Neural cell (in vitro differentiated cells): ENCODE results near the gene ADAMTS14. TPM values are rescaled to one million over a fixed set of nuclear protein-coding genes. Genes with fewer than 3 reads are reported as not detected.
"Not testable (repeated sequence)": the region's sequence is repeated elsewhere in the genome, so short reads cannot be mapped to it uniquely, and the experiment has no call there.

Experiments
- H2AFZ ChIP-seq: fragments of 200-600, 300-800 bp; sonication (generic), shearing (Covaris generic); 2 replicates; pipeline ENCODE4 v1.6.0; 2014; ENCODE audit warnings: low read depth, mild to moderate bottlenecking, antibody characterized with exemption, low read length, moderate library complexity
- H3F3A ChIP-seq: fragments of 200-600 bp; shearing (Covaris generic); 2 replicates; pipeline ENCODE4 v1.6.1; 2016; ENCODE audit warnings: mild to moderate bottlenecking, moderate library complexity, mixed read lengths, antibody characterized with exemption, low read length; ENCODE audit not compliant: insufficient read depth, poor library complexity, severe bottlenecking
- H3K27ac ChIP-seq: fragments of 200-600, 300-800 bp; sonication (generic), shearing (Covaris generic); 2 replicates; pipeline ENCODE4 v1.5.1; 2014; ENCODE audit warnings: mild to moderate bottlenecking, low read length, moderate library complexity
- H3K27me3 ChIP-seq: fragments of 300-800, 200-600 bp; sonication (generic), shearing (Covaris generic); 2 replicates; pipeline ENCODE4 v1.6.0; 2014; ENCODE audit warnings: mild to moderate bottlenecking, low read depth, low read length, moderate library complexity; ENCODE audit not compliant: insufficient read depth
- H3K36me3 ChIP-seq: fragments of 300-800, 200-600 bp; sonication (generic), shearing (Covaris generic); 2 replicates; pipeline ENCODE4 v1.5.1; 2014; ENCODE audit warnings: mild to moderate bottlenecking, antibody characterized with exemption, low read length, moderate library complexity; ENCODE audit not compliant: insufficient read depth
- H3K4me2 ChIP-seq: fragments of 300-800, 200-600 bp; sonication (generic), shearing (Covaris generic); 2 replicates; pipeline ENCODE4 v1.6.0; 2014; ENCODE audit warnings: mild to moderate bottlenecking, low read length
- H3K4me3 ChIP-seq: fragments of 300-800, 200-600 bp; sonication (generic), shearing (Covaris generic); 2 replicates; pipeline ENCODE4 v1.5.1; 2014; ENCODE audit warnings: mild to moderate bottlenecking, low read length, moderate library complexity
- H3K79me2 ChIP-seq: fragments of 200-600 bp; shearing (Covaris generic); replicated peaks from 2 replicates; pipeline ENCODE4 v1.6.0; 2014; ENCODE audit warnings: mild to moderate bottlenecking, low read length, moderate library complexity; ENCODE audit not compliant: insufficient read depth
- H3K9ac ChIP-seq: fragments of 300-800, 200-600 bp; sonication (generic), shearing (Covaris generic); 2 replicates; pipeline ENCODE4 v1.6.1; 2016; ENCODE audit warnings: mild to moderate bottlenecking, low read length, mixed read lengths
- H3K9me2 ChIP-seq: fragments of 200-600 bp; shearing (Covaris generic); 2 replicates; pipeline ENCODE4 v1.6.1; 2016; ENCODE audit warnings: mild to moderate bottlenecking, low read length, mixed read lengths; ENCODE audit not compliant: insufficient read depth
- H3K9me3 ChIP-seq: fragments of 200-600, 300-800 bp; sonication (generic), shearing (Covaris generic); 2 replicates; pipeline ENCODE4 v1.6.1; 2016; ENCODE audit warnings: mild to moderate bottlenecking, mixed run types, low read length, moderate library complexity, mixed read lengths
- H4K20me1 ChIP-seq: fragments of 200-600 bp; shearing (Covaris generic); 2 replicates; pipeline ENCODE4 v1.6.1; 2016; ENCODE audit warnings: mild to moderate bottlenecking, mixed run types; ENCODE audit not compliant: insufficient read depth
- EP300 ChIP-seq: fragments of 450-650 bp; conservative IDR thresholded peaks from 2 replicates; pipeline ENCODE4 v1.6.1; 2014; ENCODE audit warnings: antibody characterized with exemption, mild to moderate bottlenecking, moderate library complexity; ENCODE audit not compliant: poor library complexity, severe bottlenecking
- EZH2 ChIP-seq: fragments of 200-600, 300-800 bp; shearing (Covaris generic), sonication (generic); IDR thresholded peaks from 2 replicates; pipeline ENCODE4 v1.6.1; 2014; ENCODE audit warnings: antibody characterized with exemption, low read length, borderline replicate concordance, mild to moderate bottlenecking; ENCODE audit not compliant: insufficient read depth, poor library complexity, severe bottlenecking
- POLR2AphosphoS5 ChIP-seq: IDR thresholded peaks from 2 replicates; pipeline ENCODE4 v1.6.1; 2012
- RAD21 ChIP-seq: fragments of 450-650 bp; conservative IDR thresholded peaks from 2 replicates; pipeline ENCODE4 v1.6.1; 2014; ENCODE audit warnings: antibody characterized with exemption, mild to moderate bottlenecking, moderate library complexity
- SMC3 ChIP-seq: fragments of 450-650 bp; conservative IDR thresholded peaks from 2 replicates; pipeline ENCODE4 v1.6.1; 2014; ENCODE audit warnings: antibody characterized with exemption, mild to moderate bottlenecking, moderate library complexity; ENCODE audit not compliant: poor library complexity
- polyA plus RNA-seq: library from polyadenylated mRNA; depleted of rRNA; stranded (reverse); fragments of >200 nt; gene quantifications from 2 replicates; pipeline ENCODE4 v1.2.3, GENCODE V29; 2014
- TF ChIP-seq, protein P1 (sequence below): IDR thresholded peaks from 2 replicates; pipeline ENCODE4 v1.6.1; 2012; ENCODE audit warnings: borderline replicate concordance

The ADAMTS14 gene
- polyA plus RNA-seq, 1 donor from 2014 or later = 0.04 TPM

DNA sequence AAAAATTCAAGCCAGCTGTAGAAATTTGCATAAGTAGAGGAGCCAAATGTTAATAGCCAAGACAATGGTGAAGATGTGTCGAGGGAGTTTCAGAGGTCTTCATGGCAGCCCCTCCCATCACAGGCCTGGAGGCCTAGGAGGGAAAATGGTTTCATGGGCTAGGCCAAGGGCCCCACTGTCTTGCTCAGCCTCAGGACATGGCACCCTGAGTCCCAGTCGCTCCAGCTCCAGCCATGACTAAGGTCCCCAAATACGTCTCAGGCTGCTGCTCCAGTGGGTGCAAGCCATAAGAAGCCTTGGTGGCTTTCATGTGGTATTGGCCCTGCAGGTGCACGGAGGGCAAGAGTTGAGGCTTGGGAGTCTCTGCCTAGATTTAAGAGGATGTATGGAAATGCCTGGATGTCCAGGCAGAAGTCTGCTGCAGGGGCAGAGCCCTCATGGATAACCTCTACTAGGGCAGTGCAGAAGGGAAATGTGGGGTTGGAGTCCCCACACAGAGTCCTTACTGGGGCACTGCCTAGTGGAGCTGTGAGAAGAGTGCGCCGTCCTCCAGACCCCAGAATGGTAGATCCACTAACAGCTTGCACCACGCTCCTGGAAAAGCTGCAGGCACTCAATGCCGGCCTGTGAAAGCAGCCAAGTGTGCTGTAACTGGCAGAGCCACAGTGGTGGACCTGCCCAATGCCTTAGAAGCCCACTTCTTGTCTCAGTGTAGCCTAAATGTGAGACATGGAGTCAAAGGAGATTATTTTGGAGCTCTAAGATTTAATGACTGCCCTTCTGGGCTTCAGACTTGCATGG is 93.7 kb downstream of the ADAMTS14 start:
- H3K9me2 ChIP-seq = no peaks in the 10 kb centered on the region
- no peak overlapping the region for H2AFZ ChIP-seq
- no peak overlapping the region for H3K9ac ChIP-seq
- no peaks in the 10 kb centered on the region for H3K36me3 ChIP-seq
- H3K4me3 ChIP-seq = no peak overlapping the region
- no peak overlapping the region for H3K4me2 ChIP-seq
- no peaks in the 10 kb centered on the region for H4K20me1 ChIP-seq
- TF ChIP-seq, protein P1, sequence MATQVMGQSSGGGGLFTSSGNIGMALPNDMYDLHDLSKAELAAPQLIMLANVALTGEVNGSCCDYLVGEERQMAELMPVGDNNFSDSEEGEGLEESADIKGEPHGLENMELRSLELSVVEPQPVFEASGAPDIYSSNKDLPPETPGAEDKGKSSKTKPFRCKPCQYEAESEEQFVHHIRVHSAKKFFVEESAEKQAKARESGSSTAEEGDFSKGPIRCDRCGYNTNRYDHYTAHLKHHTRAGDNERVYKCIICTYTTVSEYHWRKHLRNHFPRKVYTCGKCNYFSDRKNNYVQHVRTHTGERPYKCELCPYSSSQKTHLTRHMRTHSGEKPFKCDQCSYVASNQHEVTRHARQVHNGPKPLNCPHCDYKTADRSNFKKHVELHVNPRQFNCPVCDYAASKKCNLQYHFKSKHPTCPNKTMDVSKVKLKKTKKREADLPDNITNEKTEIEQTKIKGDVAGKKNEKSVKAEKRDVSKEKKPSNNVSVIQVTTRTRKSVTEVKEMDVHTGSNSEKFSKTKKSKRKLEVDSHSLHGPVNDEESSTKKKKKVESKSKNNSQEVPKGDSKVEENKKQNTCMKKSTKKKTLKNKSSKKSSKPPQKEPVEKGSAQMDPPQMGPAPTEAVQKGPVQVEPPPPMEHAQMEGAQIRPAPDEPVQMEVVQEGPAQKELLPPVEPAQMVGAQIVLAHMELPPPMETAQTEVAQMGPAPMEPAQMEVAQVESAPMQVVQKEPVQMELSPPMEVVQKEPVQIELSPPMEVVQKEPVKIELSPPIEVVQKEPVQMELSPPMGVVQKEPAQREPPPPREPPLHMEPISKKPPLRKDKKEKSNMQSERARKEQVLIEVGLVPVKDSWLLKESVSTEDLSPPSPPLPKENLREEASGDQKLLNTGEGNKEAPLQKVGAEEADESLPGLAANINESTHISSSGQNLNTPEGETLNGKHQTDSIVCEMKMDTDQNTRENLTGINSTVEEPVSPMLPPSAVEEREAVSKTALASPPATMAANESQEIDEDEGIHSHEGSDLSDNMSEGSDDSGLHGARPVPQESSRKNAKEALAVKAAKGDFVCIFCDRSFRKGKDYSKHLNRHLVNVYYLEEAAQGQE = no peak
- no peak for TF ChIP-seq EP300
- no peak for TF ChIP-seq RAD21
- no peaks in the 10 kb centered on the region for H3K9me3 ChIP-seq
- H3K27ac ChIP-seq = no peak overlapping the region
- no peaks in the 10 kb centered on the region for H3K27me3 ChIP-seq
- H3F3A ChIP-seq = no peaks in the 10 kb centered on the region
- H3K79me2 ChIP-seq = no peaks in the 10 kb centered on the region

DNA sequence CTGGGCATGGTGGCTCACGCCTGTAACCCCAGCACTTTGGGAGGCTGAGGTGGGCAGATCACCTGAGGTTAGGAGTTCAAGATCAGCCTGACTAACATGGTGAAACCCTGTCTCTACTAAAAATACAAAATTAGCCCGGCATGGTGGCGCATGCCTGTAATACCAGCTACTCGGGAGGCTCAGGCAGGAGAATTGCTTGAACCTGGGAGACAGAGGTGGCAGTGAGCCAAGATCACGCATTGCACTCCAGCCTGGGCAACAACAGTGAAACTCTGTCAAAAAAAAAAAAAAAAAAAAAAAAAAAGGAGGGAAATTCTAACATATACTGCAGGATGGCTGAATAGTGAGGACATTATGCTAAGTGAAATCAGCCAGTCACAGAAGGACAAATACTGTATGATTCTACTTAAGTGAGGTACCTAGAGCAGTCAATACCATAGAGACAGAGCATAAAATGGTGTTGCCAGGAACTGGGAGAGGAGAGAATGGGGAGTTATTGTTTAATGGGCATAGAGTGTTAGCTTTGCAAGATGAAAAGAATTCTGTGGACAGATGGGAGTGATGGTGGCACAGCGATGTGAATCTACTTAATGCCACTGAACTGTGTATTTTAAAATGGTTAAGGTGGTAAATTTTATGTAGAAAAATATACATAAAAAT is 95.8 kb downstream of the ADAMTS14 start:
- not testable (repeated sequence) for H2AFZ ChIP-seq

GRCh38 chr10:70769121-70769520 is 96.8 kb downstream of the ADAMTS14 start:
- H4K20me1 ChIP-seq = no peaks in the 10 kb centered on the region
- H3K9ac ChIP-seq = no peak overlapping the region
- TF ChIP-seq EZH2 = no peak
- TF ChIP-seq, protein P1 = no peak
- no peak for TF ChIP-seq POLR2AphosphoS5
- TF ChIP-seq SMC3 = no peak

More for the DNA sequence above, 95.8 kb downstream of the ADAMTS14 start:
- H3K27me3 ChIP-seq, H3K4me2 ChIP-seq, H3K36me3 ChIP-seq, H3K79me2 ChIP-seq, H3K27ac ChIP-seq, H3K9ac ChIP-seq, H3F3A ChIP-seq, H3K4me3 ChIP-seq, H3K9me2 ChIP-seq, H3K9me3 ChIP-seq, H4K20me1 ChIP-seq: not testable (repeated sequence)

More at GRCh38 chr10:70769121-70769520, 96.8 kb downstream of the ADAMTS14 start:
- Histone ChIP-seq H3K4me3 (no peak overlapping the region), H3K27me3 (no peaks in the 10 kb centered on the region), H2AFZ (no peak overlapping the region), H3K9me3 (no peaks in the 10 kb centered on the region), H3K9me2 (no peaks in the 10 kb centered on the region), H3F3A (no peaks in the 10 kb centered on the region), H3K36me3 (no peaks in the 10 kb centered on the region), H3K79me2 (no peaks in the 10 kb centered on the region), H3K27ac (no peak overlapping the region), H3K4me2 (no peak overlapping the region)
